ENCODE results near the gene MAPK12.

- no peak for TF ChIP-seq CTCF (IDR thresholded peaks at IDR 0.05)
- no peak for TF ChIP-seq POLR2A (IDR thresholded peaks at IDR 0.05)
Observed at GRCh38 chr22:50247748-50248147, 13.7 kb downstream of the MAPK12 start.
